IMR-90 (cell line): ENCODE data around the gene SNRNP70.

Experiments used
- CEBPB ChIP-seq: IDR thresholded peaks from 2 replicates; pipeline ENCODE4 v1.6.1; 2012; ENCODE audit warnings: low read depth, low read length, improper control_type of control experiment
- CTCF ChIP-seq: conservative IDR thresholded peaks from 2 replicates; pipeline ENCODE4 v1.5.1; 2012; ENCODE audit warnings: mild to moderate bottlenecking, low read depth, low read length, improper control_type of control experiment
- ELK1 ChIP-seq: fragments of 150-350 bp; IDR thresholded peaks from 2 replicates; pipeline ENCODE4 v1.6.1; 2016; ENCODE audit warnings: low read depth, mild to moderate bottlenecking, low read length, moderate library complexity, borderline replicate concordance
- SMC3 ChIP-seq: fragments of 150-350 bp; IDR thresholded peaks from 2 replicates; pipeline ENCODE4 v1.6.1; 2016; ENCODE audit warnings: low read depth, mild to moderate bottlenecking, antibody characterized with exemption, low read length, moderate library complexity

- TF ChIP-seq SMC3 (no peak), CTCF (no peak), CEBPB (no peak), ELK1 (no peak)
Measured at GRCh38 chr19:49058562-49058961, 26.7 kb upstream of the SNRNP70 start.
